Measurements from ENCODE around the gene ATP4B. TPM values are rescaled to one million over a fixed set of nuclear protein-coding genes. Genes with fewer than 3 reads are reported as not detected.

Gene ATP4B
- total RNA-seq, 1 experiment from 2014 or later = not detected

- Histone ChIP-seq H3K4me3 (ENCODE audit: low read depth in 2 of 2, low read length in 2 of 2) (no peak overlapping the region), H3K27me3 (ENCODE audit: control insufficient read depth, insufficient read depth, low read length) (no peaks in the 10 kb centered on the region), H3K9me3 (ENCODE audit: control insufficient read depth, insufficient read depth, low read depth, low read length) (no peaks in the 10 kb centered on the region), H3K4me1 (ENCODE audit: control insufficient read depth, insufficient read depth, low read length) (no peaks in the 10 kb centered on the region), H3K27ac (ENCODE audit: low read length) (no peak overlapping the region), H3K36me3 (ENCODE audit: control insufficient read depth, insufficient read depth, low read length) (no peaks in the 10 kb centered on the region)
- in situ Hi-C loops (cut with HindIII; ENCODE audit: low pct_unique_long_range_greater_than_20kb, low sequenced_read_pairs) = no loop called here
- ChIA-PET CTCF (no interaction called here), POLR2A (no interaction called here)
- intact Hi-C loops (cut with micrococcal nuclease; ENCODE audit: unreplicated experiment) = no loop called here
- ATAC-seq = no peak
- TF ChIP-seq SIN3A (IDR thresholded peaks at IDR 0.05; ENCODE audit: borderline replicate concordance, insufficient read depth, low read depth, low read length) (no peak), TCF7L2 (IDR thresholded peaks at IDR 0.05; ENCODE audit: low read depth, low read length) (no peak), CTCF (IDR thresholded peaks at IDR 0.05) (no peak)
- no TSS peak for BruUV-seq (replicated peaks)
- no peak for DNase-seq (ENCODE audit: low read depth, low spot score)
These were observed 1.3 kb upstream of the ATP4B start for GRCh38 chr13:113659337-113659736.

- ChIA-PET POLR2A (no interaction called here), CTCF (no interaction called here)
- ATAC-seq (no peak), DNase-seq (ENCODE audit: low read depth, low spot score) (no peak)
- no TSS peak for BruUV-seq (replicated peaks)
- in situ Hi-C loops (cut with HindIII; ENCODE audit: low pct_unique_long_range_greater_than_20kb, low sequenced_read_pairs) (no loop called here), intact Hi-C loops (cut with micrococcal nuclease; ENCODE audit: unreplicated experiment) (no loop called here)
- H3K36me3 ChIP-seq (ENCODE audit: control insufficient read depth, insufficient read depth, low read length) = no peaks in the 10 kb centered on the region
- no peak overlapping the region for H3K27ac ChIP-seq (ENCODE audit: low read length)
- no peaks in the 10 kb centered on the region for H3K9me3 ChIP-seq (ENCODE audit: control insufficient read depth, insufficient read depth, low read depth, low read length)
- H3K27me3 ChIP-seq (ENCODE audit: control insufficient read depth, insufficient read depth, low read length) = no peaks in the 10 kb centered on the region
- H3K4me1 ChIP-seq (ENCODE audit: control insufficient read depth, insufficient read depth, low read length) = no peaks in the 10 kb centered on the region
- H3K4me3 ChIP-seq (ENCODE audit: low read depth in 2 of 2, low read length in 2 of 2) = no peak overlapping the region
- TF ChIP-seq REST (IDR thresholded peaks at IDR 0.05; ENCODE audit: insufficient read depth in 1 of 2, low read depth in 2 of 2, low read length in 1 of 2) = no peak
- TF ChIP-seq SIN3A (IDR thresholded peaks at IDR 0.05; ENCODE audit: borderline replicate concordance, insufficient read depth, low read depth, low read length) = no peak
- TF ChIP-seq CTCF (IDR thresholded peaks at IDR 0.05) = no peak
- no peak for TF ChIP-seq POLR2AphosphoS5 (IDR thresholded peaks at IDR 0.05; ENCODE audit: low read depth, low read length)
- no peak for TF ChIP-seq TCF7L2 (IDR thresholded peaks at IDR 0.05; ENCODE audit: low read depth, low read length)
These were observed 838 bp upstream of the ATP4B start for GRCh38 chr13:113658836-113659235.
